PC-3 (cell line): Measurements from ENCODE around the gene LDLR.

Experiments
- CTCF ChIP-seq: fragments of 300-600 bp; sonication (generic); conservative IDR thresholded peaks from 2 replicates; pipeline ENCODE4 v1.5.1; 2017; ENCODE audit warnings: antibody characterized with exemption, low read depth, mild to moderate bottlenecking, low read length
- EZH2 ChIP-seq: fragments of 300-600 bp; sonication (generic); IDR thresholded peaks from one replicate; pipeline ENCODE4 v1.6.1; 2017; ENCODE audit warnings: antibody characterized with exemption, mild to moderate bottlenecking, low read length; ENCODE audit not compliant: unreplicated experiment

- no peak for TF ChIP-seq CTCF
- TF ChIP-seq EZH2, result no peak
Measured at GRCh38 chr19:11165486-11166030, 76.3 kb downstream of the LDLR start.
